ENCODE data around the gene TACR1. TPM values are rescaled to one million over a fixed set of nuclear protein-coding genes. Genes with fewer than 3 reads are reported as not detected.
"Not testable (repeated sequence)": the region's sequence is repeated elsewhere in the genome, so short reads cannot be mapped to it uniquely, and the experiment has no call there.

The TACR1 gene
- total RNA-seq, 4 donors from 2014 or later, result 3.3 to 10.8 (median 5.3) TPM

- DNase-seq (ENCODE audit: low spot score in 2 of 2), result no peak
- Histone ChIP-seq H3K36me3 (no peaks in the 10 kb centered on the region), H3K4me1 (peaks cover 0 to 15% (median 0%) of the 10 kb centered on the region in 4 donors), H3K27ac (no peak overlapping the region), H3K4me3 (no peak overlapping the region), H3K27me3 (no peaks in the 10 kb centered on the region), H3K9me3 (peaks cover 0 to 14% (median 0%) of the 10 kb centered on the region in 4 donors)
- 40 to 78% methylated on average over 2 of the region's 2 CpGs for WGBS, 2 donors
- TF ChIP-seq CTCF (IDR thresholded peaks at IDR 0.05) (no peak), POLR2A (IDR thresholded peaks at IDR 0.05) (no peak), EP300 (IDR thresholded peaks at IDR 0.05) (peak in 1 of 2 donors; percentile 26)
These were observed 52.6 kb downstream of the TACR1 start for GRCh38 chr2:75146606-75147332.

- H3K36me3 ChIP-seq; H3K27me3 ChIP-seq; H3K27ac ChIP-seq; H3K4me3 ChIP-seq; DNase-seq (ENCODE audit: low spot score in 2 of 2): not testable (repeated sequence)
- peaks cover 0 to 12% (median 0%) of the 10 kb centered on the region in 4 donors for H3K9me3 ChIP-seq
- H3K4me1 ChIP-seq, result peaks cover 0 to 16% (median 0%) of the 10 kb centered on the region in 4 donors
- WGBS, 2 donors, result 79 to 92% methylated on average over 4 of the region's 4 CpGs
These were observed 53.1 kb downstream of the TACR1 start for GRCh38 chr2:75146221-75146605.

- peak in 1 of 2 donors; percentile 28 for DNase-seq (ENCODE audit: low spot score in 2 of 2)
- H3K4me3 ChIP-seq, result no peak overlapping the region
- H3K27ac ChIP-seq, result peak overlapping the region in 1 of 4 donors; percentile 11
- peaks cover 0 to 16% (median 0%) of the 10 kb centered on the region in 4 donors for H3K4me1 ChIP-seq
- no peaks in the 10 kb centered on the region for H3K9me3 ChIP-seq
- no peaks in the 10 kb centered on the region for H3K36me3 ChIP-seq
- WGBS, 2 donors, result 60 to 71% methylated on average over 3 of the region's 3 CpGs
- H3K27me3 ChIP-seq, result no peaks in the 10 kb centered on the region
- TF ChIP-seq POLR2A (IDR thresholded peaks at IDR 0.05), result no peak
- TF ChIP-seq EP300 (IDR thresholded peaks at IDR 0.05), result peak in 1 of 2 donors; percentile 80
- no peak for TF ChIP-seq CTCF (IDR thresholded peaks at IDR 0.05)
These were observed 57.2 kb downstream of the TACR1 start for GRCh38 chr2:75142081-75142480.

GRCh38 chr2:75140288-75140687 lies 59.0 kb downstream of the TACR1 start:
- no peaks in the 10 kb centered on the region for H3K9me3 ChIP-seq
- H3K4me1 ChIP-seq, result peaks cover 0 to 16% (median 0%) of the 10 kb centered on the region in 4 donors
- no peak overlapping the region for H3K27ac ChIP-seq
- TF ChIP-seq CTCF (IDR thresholded peaks at IDR 0.05), result no peak
- TF ChIP-seq EP300 (IDR thresholded peaks at IDR 0.05), result no peak
- no peak for TF ChIP-seq POLR2A (IDR thresholded peaks at IDR 0.05)
- WGBS, 2 donors, result 31 to 65% methylated on average over 1 of the region's 1 CpG
- H3K4me3 ChIP-seq, result no peak overlapping the region
- H3K36me3 ChIP-seq, result no peaks in the 10 kb centered on the region
- H3K27me3 ChIP-seq, result no peaks in the 10 kb centered on the region
- DNase-seq (ENCODE audit: low spot score in 2 of 2), result no peak

GRCh38 chr2:75139171-75139570 lies 60.1 kb downstream of the TACR1 start:
- no peaks in the 10 kb centered on the region for H3K9me3 ChIP-seq
- no peak overlapping the region for H3K4me3 ChIP-seq
- DNase-seq (ENCODE audit: low spot score in 2 of 2), result no peak
- 71 to 75% methylated on average over 3 of the region's 3 CpGs for WGBS, 2 donors
- no peaks in the 10 kb centered on the region for H3K36me3 ChIP-seq
- peaks cover 0 to 22% (median 2%) of the 10 kb centered on the region in 4 donors for H3K4me1 ChIP-seq
- H3K27me3 ChIP-seq, result no peaks in the 10 kb centered on the region
- H3K27ac ChIP-seq, result no peak overlapping the region
- TF ChIP-seq EP300 (IDR thresholded peaks at IDR 0.05), result no peak
- no peak for TF ChIP-seq POLR2A (IDR thresholded peaks at IDR 0.05)
- TF ChIP-seq CTCF (IDR thresholded peaks at IDR 0.05), result no peak
